ENCODE data around the gene GMDS. TPM values are rescaled to one million over a fixed set of nuclear protein-coding genes. Genes with fewer than 3 reads are reported as not detected.

Gene GMDS
- total RNA-seq, 1 donor from 2014 or later, result 17.9 TPM

DNA sequence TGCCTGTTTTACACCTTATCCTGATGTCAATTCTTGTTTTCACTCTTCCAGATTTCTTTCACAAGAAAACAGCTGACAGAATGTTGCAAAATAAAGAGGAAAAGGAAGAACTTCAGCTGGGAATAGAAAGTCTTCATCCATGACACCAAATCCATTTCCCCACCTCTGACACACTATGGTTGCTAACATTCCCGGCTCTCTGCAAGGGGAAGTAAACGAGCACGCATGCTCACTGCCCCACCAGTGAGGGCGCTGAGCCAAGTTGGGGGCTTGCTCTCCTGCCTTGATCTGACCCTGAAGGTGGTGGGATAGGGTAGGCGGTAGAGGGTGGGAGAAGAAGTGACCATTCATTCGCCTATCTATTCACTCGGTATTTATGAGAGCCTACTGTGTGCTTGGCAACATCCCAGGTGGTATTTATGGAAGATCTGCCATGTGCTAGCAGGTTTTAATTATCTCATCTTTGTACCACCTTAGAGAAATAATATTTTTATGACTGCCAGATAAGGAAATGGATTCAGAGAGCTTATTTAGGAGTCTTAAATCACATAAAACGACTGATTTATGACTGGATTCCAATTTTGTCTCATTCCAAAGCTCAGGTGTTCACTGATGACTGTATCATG is 429.5 kb downstream of the GMDS start:
- H3K4me3 ChIP-seq (ENCODE audit: low read depth, low read length), result no peak overlapping the region
- no peak for DNase-seq (ENCODE audit: low read depth)
- TF ChIP-seq, protein P1, sequence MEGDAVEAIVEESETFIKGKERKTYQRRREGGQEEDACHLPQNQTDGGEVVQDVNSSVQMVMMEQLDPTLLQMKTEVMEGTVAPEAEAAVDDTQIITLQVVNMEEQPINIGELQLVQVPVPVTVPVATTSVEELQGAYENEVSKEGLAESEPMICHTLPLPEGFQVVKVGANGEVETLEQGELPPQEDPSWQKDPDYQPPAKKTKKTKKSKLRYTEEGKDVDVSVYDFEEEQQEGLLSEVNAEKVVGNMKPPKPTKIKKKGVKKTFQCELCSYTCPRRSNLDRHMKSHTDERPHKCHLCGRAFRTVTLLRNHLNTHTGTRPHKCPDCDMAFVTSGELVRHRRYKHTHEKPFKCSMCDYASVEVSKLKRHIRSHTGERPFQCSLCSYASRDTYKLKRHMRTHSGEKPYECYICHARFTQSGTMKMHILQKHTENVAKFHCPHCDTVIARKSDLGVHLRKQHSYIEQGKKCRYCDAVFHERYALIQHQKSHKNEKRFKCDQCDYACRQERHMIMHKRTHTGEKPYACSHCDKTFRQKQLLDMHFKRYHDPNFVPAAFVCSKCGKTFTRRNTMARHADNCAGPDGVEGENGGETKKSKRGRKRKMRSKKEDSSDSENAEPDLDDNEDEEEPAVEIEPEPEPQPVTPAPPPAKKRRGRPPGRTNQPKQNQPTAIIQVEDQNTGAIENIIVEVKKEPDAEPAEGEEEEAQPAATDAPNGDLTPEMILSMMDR (conservative IDR thresholded peaks at IDR 0.05; ENCODE audit: low read depth, low read length), result no peak

DNA sequence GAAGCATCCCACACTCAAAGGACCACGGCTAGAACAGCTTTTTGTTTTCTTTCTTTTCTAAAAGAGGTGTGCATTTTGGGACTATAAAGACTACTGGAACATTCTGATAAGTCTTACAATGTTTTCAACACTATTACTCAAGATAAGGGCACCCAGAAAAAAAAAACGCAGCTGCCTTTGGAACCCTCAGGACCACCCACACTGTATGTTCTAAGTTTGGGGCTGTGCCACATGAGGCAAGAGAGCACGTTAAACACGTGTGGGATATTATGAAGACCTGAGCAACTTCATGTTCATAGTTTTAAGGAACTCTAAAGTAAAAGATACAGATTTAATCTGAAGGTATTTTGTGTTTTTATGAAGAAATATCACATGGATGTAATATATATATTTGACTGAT is 431.1 kb downstream of the GMDS start:
- TF ChIP-seq, protein P1 (conservative IDR thresholded peaks at IDR 0.05; ENCODE audit: low read depth, low read length), result no peak
- no peak for DNase-seq (ENCODE audit: low read depth)
- H3K4me3 ChIP-seq (ENCODE audit: low read depth, low read length), result no peak overlapping the region

DNA sequence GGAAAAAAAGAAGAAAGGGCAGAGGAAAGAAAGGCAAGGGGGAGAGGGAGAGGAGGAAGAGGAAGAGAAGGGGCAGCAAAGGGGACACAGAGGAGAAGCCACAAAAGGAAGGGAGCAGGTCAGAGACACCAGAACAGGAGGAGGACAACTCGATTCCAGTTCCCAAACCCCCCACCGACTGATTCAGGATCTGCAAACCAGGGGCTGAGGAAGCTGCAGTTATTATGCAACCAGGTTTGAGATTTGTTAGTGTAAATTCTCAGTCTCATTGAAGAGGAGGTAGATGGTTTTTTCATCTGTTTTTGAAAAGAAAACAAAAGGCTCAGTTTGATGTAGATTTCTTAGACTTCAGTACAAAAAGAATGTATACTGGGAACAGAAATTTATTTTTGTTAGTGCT is 432.9 kb downstream of the GMDS start:
- TF ChIP-seq, protein P1 (conservative IDR thresholded peaks at IDR 0.05; ENCODE audit: low read depth, low read length), result no peak

DNA sequence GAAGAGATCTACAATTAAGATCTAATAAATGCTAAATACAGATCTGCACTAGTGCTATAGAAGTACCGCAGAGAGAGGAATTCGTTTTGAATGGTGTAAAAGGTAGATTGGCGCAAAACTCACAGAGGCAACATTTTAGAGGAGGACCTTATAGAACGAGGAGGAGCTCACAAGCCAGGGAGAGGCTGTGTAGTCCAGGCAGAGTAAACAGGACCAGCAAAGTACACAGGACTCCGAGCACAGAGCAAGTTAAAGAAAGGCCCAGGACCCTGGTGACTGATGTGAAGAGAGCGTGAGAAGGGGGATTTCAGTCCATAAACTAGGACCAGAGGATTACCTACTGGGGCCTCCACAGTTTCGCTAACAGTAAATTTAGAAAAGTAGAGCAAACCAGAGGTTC is 433.4 kb downstream of the GMDS start:
- no peak overlapping the region for H3K4me3 ChIP-seq (ENCODE audit: low read depth, low read length)
- no peak for DNase-seq (ENCODE audit: low read depth)
- TF ChIP-seq, protein P1 (conservative IDR thresholded peaks at IDR 0.05; ENCODE audit: low read depth, low read length), result no peak

More for the DNA sequence above, 432.9 kb downstream of the GMDS start:
- no peak for DNase-seq (ENCODE audit: low read depth)
- H3K4me3 ChIP-seq (ENCODE audit: low read depth, low read length), result no peak overlapping the region

DNA sequence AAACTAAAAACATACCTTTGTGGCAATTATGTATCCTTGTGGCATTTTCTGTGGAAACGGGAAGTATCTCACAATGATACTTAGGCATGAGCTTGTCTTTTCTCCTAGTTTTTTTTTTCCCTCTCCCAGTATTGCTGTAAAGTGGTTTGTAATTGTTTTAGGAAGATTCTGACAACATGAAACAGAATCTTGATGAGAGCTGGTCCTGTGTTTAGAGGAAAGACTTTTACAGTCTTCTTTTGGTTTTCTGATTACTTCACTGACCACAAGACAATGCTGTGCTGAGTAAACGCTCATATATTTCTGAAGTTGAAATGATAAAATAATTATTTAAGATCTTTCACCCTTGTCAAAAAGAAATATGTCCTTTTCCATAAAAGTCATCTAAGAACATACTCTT is 434.5 kb downstream of the GMDS start:
- DNase-seq (ENCODE audit: low read depth), result no peak
- TF ChIP-seq, protein P1 (conservative IDR thresholded peaks at IDR 0.05; ENCODE audit: low read depth, low read length), result no peak
- no peak overlapping the region for H3K4me3 ChIP-seq (ENCODE audit: low read depth, low read length)

DNA sequence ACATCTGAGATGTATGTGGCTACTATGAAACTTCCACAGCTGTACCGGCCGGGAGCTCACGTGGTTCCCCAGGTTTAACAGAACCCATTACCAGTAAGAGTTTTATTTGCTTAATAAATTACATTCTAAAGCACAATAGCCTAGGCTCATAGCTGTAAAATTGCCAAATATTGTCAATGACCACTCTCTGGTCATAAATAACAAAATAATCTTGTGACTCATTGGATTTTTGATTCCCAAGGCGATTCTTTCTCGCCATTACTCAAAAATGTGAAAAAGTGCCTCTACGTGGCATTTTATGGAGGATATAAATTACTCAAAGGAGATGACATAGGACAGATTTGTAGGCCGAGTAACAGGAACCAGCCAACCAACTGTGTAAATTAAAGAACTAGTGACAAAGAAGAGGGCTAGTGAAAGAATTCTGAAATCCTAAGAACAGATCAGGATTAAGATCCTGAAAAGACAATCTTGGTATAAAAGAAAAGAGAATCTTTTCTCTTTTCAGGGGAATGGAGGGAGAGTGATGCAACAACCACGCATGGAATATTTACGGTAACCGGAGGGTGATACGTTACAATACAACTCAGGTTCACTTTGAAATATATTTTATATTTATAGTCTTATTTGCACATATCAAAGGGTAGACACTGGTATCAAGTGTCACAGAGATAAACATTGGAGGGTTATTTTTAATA is 436.0 kb downstream of the GMDS start:
- no peak for DNase-seq (ENCODE audit: low read depth)
- TF ChIP-seq, protein P1 (conservative IDR thresholded peaks at IDR 0.05; ENCODE audit: low read depth, low read length), result no peak
- H3K4me3 ChIP-seq (ENCODE audit: low read depth, low read length), result no peak overlapping the region

DNA sequence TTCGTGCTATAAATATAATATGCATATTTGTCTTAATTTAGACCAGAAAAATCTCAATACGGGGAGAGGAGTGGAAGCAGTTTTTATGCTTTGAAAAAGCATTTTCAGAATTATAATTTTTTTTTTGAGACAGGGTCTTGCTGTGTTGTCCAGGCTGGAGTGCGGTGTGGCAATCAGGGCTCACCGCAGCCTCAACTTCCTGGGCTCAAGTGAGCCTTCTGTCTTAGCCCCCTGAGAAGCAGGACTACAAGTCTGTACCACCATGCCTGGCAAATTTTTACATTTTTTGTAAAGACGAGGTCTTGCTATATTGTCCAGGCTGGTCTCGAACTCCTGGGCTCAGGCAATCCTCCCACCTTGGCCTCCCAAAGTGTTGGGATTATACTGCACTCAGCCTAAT is 438.5 kb downstream of the GMDS start:
- TF ChIP-seq, protein P1 (conservative IDR thresholded peaks at IDR 0.05; ENCODE audit: low read depth, low read length), result no peak
- DNase-seq (ENCODE audit: low read depth), result no peak
- no peak overlapping the region for H3K4me3 ChIP-seq (ENCODE audit: low read depth, low read length)
